ENCODE results near the gene SOX18.

The SOX18 gene

GRCh38 chr20:64080013-64080812 is 30.8 kb upstream of the SOX18 start, which contains the start of gene OPRL1:
Gene OPRL1, plus strand, starts transcription at chr20:64080082. Its CDS starts 12,639 bp downstream, at chr20:64092721.
- no peak for DNase-seq

- DNase-seq = no peak
Observed at GRCh38 chr20:64079273-64080012, 30.0 kb upstream of the SOX18 start, which contains the start of gene RGS19. Gene RGS19, minus strand, starts transcription at chr20:64079518. Its CDS starts 2,632 bp downstream, at chr20:64076886.

DNA sequence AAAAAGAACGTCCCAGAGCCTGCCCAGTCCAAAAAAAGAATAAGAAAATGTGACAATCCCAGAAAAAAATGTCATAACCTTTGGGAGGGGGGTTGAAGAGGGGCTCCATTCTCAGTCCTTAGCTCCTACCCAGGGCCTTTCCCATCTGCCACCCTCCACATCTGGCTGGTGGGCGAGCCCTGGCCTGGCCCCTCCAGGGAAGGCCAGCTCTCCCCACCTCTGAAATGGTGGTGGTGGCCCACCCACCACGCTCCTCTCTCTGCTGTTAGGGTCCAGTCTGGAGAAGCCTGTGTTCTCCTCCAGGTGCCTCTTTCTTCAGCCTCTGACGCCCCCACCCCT is 29.5 kb upstream of the SOX18 start:
- DNase-seq = no peak

- DNase-seq = no peak
Observed at GRCh38 chr20:64077876-64078551, 28.6 kb upstream of the SOX18 start.

- DNase-seq = no peak
Observed at GRCh38 chr20:64077541-64077875, 28.1 kb upstream of the SOX18 start.

DNA sequence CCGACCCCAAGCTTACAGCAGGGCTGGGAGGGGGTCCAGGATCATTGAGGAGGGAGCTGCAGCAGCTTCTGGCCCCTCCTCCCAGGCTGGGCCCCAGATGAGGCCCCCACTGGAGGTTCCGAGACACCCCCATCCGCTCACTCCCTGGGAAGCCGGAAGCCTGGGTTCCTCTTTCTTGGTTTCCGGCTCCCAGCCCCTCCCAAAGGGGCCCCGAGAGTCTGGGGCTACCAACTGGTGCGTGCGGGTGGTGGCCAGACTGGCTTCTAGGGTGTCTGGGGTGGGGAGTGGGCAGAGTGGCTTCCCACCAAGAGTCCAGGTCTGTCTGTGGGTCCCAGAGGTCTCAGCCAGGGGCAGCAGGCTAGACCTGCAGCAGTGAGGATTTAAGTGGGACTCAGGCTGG is 27.7 kb upstream of the SOX18 start:
- DNase-seq = no peak

DNA sequence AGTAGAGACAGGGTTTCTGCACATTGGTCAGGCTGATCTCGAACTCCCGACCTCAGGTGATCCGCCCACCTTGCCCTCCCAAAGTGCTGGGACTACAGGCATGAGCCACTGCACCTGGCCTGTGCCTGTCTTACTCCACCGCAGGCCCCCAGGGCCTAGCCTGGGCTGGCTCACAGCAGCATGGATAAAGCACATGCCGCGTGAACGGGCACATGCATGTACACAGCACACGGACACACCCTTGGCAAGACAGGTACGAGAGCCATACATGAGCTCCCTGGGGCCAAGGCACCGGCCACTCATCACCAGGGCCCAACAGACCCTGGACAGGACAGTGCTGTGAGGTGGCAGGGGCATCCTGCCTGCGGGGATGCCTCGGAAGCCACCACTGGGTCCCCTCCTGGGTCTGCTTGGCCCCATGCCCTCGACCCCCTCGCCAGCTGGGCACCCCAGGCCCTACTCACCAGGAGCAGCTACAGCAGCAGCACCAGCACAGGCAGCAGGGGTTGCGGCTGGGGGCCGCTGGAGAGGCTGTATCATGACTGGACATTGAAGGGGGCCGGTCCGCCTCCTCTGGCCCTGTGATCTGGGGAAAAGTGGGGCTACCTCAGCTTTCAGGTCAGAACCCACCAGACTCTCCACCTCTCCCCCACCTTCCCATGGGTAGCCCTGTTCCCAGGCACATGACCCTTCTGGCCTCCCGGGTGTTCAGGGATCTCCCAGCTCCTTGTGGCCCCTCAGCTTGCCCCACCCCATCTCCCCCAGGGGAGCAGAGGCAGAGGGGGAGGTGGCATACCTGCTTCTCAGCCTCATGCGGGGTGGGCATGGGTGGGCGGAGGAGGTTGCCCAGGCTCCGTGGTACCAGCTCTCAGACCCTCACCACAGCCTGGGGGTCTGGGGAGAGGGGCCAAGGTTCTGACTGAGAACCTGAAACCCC is 26.9 kb upstream of the SOX18 start:
- DNase-seq = no peak

- DNase-seq = no peak
Observed at GRCh38 chr20:64075556-64075955, 26.1 kb upstream of the SOX18 start.

DNA sequence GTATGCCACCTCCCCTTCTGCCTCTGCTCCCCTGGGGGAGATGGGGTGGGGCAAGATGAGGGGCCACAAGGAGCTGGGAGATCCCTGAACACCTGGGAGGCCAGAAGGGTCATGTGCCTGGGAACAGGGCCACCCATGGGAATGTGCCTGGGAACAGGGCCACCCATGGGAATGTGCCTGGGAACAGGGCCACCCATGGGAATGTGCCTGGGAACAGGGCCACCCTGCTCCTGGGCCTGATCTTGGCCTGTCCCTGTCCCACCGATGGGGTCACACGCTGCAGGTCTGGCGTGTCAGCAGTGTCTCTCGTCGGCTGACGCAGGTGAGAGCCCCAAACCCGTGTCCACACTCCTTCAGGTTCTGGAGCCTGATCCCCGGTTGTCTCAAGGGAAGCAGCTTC is 25.5 kb upstream of the SOX18 start:
- DNase-seq = no peak

- no peak for DNase-seq
Observed at GRCh38 chr20:64074184-64074789, 24.8 kb upstream of the SOX18 start.

- DNase-seq = no peak
Observed at GRCh38 chr20:64073476-64074183, 24.2 kb upstream of the SOX18 start.

DNA sequence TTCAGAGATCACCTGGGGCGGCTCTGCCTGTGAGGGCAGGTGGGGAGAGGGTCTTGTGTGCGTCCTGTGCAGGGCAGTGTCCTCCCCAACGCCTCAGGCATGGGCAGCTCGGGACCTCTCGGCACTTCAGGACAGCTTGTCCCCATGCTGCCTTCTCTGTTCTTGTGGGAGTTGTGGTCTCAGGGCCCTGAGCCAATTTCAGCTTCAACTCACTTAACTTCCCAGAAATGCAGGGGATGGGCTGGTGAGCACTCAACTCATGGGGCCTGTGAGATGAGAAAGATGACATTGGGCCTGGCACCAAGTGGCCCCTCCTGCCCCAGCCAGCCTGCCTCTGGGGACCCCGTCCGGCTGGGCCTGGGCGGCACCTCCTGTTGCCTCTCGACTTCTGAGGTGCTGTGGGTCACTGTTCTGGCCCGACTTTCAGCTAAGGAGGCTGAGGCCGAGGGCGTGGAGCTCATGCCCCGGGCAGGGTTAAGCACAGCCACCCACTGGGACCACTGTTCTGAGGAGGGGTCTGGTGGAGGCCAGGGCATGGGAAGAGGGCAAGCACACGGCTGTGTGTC is 23.1 kb upstream of the SOX18 start:
- DNase-seq = no peak

DNA sequence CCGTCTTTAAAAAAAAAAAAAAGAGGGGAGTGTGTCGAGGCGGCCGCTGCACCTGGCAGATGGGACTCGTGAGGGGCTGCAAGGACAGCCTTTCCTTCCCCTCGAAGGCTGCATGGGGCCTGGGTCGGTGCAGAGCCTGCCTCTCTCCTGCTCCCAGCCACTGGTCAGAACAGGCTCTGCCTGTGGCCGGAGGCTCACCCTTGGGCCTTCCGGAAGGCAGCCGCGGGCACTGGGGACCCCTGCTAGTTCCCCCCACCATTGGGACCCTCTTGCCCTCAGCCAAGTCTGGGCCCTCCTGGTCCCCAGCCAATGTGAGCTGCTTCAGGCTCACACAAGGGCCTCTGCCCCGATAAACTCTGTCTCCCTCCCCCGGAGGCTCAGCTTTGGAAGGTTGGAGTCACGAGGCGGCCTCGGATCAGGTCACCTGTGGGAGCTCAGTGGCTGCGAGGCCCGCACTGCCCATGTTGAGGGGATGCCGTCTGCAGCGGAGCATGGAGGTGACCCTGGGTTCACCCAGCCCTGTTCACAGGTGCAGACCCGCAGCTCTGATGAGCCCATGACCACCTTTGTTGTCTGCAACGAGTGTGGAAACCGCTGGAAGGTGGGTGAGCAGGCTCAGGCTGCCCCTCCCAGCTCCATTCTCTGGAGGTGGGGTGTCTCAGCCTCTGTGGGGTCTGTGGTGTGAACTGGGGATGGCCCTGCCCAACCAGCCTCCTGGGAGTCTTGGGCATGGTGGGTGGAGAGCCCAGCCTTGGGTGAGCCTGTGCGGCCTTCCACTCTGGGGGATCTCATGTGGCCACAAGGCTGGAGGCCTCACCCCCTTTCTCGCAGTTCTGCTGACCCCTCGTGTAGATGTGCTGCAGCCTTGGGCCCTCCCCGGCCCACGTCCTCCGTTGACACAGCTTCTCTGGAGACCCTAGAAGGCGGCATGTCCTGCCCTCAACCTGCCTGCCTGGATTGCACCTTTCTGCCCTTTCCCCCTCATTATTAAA is 22.2 kb upstream of the SOX18 start:
- DNase-seq = no peak

- DNase-seq = no peak
Observed at GRCh38 chr20:64070244-64070993, 21.0 kb upstream of the SOX18 start.

- DNase-seq = no peak
Observed at GRCh38 chr20:64069614-64070243, 20.3 kb upstream of the SOX18 start.

DNA sequence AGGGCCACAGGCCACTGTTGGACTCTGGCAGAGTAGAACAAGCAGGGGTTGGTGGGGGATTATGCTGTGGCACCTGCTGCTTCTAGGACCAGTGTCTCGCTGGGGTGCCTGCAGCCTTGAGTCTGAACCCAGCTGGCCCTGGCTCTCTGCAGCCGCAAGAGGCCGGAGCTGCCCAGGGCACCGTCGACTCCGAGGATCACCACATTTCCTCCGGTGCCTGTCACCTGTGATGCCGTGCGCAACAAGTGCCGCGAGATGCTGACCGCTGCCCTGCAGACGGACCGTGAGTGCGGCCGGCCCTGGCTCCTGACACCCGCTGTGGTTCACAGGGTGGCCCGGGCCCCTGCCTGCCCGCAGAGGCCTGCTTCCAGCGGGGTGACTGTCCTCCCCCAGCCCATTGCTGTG is 19.8 kb upstream of the SOX18 start:
- DNase-seq = no peak

DNA sequence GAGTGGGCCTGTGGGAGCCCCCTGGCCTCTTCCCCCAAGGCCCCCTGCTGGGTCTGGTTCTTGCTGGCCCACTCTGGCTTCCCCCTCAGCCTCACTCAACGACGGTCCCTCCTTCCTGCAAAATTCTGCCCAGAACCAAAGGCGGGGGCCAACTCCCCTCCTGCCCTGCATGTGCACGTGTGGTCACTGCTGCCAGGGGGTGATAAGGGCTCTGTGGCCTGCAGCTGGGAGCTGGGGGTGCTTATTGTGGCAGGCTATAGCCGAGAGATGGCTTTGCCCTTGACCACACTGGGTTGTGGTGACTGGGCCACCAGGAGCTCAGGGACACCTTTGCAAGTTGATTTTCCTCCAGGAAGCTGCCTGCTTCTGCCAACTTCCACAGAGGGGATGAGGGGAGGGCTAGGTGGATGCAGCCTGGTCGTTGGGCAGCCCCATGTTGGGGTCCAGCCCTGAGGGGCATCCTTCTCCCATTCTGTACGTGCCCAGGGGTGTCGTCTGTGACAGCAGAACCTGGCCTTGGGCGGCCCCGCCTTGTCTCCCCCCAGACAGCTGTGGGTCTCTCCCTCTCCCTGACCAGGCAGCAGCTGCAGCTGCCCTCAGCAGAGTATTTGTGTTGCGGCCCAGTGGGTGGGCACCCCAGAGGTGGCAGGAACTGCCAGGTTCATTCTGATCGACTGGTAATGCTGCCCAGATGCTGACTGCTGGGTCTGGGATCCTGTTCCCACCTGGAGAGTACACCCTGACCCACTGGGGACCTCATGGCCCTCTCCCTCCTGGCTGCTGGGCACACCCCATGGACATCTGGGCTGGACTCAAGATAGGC is 19.2 kb upstream of the SOX18 start:
- DNase-seq = no peak
